Measurements from ENCODE around the gene POLH. TPM values are rescaled to one million over a fixed set of nuclear protein-coding genes. Genes with fewer than 3 reads are reported as not detected.
A peak's percentile ranks its signal among the peaks of the same experiment; 100 is the strongest.
"Not testable (repeated sequence)": the region's sequence is repeated elsewhere in the genome, so short reads cannot be mapped to it uniquely, and the experiment has no call there.

POLH gene
- polyA plus RNA-seq (2014; cell fraction: cytosol; rRNA removed): 12.5 and 12.8 TPM in 2 replicates
- 7.6 and 10.2 TPM in 2 replicates for polyA plus RNA-seq (2014; cell fraction: nucleus; rRNA removed)

DNA sequence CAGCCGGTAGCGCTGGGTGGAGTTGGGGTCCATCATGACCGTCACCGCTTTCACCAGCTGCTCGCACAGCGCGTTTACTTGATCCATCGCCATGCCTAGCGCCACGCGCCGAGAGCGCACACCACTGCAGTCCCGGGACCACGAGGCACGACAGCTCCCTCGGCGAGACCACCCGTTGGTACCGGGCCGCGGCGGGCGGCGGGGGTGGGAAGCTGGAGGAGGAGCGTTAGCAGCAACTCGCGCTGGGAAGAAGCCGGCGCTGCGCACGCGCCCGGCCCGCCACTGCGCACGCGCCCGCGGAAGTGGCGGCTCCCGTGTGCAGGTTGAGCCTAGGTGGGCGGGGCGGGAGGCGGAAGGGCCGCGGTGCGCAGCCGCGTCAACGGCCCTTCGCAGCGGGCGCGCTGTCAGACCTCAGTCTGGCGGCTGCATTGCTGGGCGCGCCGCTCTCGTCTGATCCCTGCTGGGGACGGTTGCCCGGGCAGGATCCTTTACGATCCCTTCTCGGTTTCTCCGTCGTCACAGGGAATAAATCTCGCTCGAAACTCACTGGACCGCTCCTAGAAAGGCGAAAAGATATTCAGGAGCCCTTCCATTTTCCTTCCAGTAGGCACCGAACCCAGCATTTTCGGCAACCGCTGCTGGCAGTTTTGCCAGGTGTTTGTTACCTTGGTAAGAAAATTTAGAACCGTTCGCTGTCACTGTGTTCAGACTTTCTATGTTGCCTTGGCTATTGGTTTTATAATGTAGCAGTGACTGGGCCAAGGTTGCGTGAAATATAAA, at the start of gene POLH, which contains the start of gene XPO5:
Gene POLH (plus strand): TSS at position 414 of the 780 bp plus-strand sequence. CDS start 6,135 bp downstream, outside the sequence.
Gene XPO5 (minus strand): TSS at position 267 of the 780 bp plus-strand sequence. CDS start 174 bp downstream, at position 93.
- DNase-seq (ENCODE audit: low spot score): peak; percentile 89

DNA sequence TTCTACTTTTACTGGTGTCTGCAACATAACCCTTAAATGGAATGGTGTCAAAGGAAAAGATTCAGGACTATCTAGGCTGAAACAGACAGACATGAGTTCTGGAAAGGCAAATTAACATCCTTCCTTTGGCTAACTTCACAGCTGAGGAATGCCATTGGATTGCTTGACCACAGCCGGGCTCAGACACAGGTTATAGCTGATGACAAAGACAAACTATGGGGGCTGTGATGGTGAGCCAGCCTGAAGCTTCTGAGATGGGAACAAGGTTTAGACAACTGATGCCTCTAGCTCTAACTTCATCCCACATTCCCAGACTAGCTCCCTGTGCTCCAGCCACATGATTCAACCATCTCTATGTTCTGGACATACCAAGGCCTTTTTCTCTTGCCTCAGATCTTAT, 43.8 kb upstream of the POLH start:
- no peak for DNase-seq (ENCODE audit: low spot score)

DNA sequence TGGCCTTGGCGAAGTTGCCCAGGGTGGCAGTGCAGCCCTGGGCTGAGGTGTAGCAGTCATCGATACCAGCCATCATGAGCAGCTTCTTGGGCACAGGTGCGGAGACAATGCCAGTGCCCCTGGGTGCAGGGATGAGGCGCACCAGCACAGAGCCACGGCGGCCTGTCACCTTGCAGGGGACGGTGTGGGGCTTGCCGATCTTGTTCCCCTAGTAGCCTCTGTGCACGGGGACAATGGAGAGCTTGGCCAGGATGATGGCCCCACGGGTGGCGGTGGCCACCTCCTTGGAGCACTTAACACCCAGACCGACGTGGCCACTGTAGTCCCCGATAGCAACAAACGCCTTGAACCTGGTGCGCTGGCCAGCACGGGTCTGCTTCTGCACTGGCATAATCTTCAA, 37.0 kb upstream of the POLH start:
- not testable (repeated sequence) for DNase-seq (ENCODE audit: low spot score)

DNA sequence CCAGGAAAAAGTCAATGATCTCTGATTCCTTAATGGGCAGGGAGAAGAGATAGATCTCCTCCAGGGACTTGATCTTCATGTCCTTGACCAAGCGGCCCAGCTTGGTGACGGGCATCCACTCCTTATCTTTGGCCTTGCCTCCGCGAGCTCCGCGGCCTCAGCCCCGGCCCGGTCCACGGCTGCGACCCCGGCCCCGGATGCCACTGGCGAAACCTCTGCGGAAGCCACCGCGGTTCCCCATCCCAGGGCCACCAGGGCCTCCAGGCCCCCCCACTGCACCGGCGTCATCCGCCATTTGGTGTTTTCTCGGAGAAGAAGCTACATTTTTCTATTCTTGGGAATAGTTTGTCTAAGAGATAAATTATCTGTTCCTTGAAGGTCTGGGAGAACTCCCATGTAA, 36.6 kb upstream of the POLH start:
- DNase-seq (ENCODE audit: low spot score): not testable (repeated sequence)

DNA sequence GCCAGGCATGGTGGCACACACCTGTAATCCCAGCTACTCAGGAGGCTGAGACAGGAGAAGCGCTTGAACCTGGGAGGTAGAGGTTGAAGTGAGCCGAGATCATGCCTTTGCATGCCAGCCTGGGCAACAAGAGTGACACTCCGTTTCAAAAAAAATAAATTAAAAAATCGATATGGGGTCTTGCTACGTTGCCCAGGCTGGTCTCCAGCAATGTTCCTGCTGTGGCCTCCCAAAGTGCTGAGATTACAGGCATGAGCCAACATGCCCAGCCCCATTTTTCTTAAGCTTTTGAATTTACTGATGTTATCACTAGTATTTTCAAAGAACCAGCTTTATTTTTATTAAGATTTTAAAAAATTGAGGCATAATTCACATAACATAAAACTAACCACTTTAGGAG, 35.5 kb upstream of the POLH start:
- DNase-seq (ENCODE audit: low spot score): no peak

DNA sequence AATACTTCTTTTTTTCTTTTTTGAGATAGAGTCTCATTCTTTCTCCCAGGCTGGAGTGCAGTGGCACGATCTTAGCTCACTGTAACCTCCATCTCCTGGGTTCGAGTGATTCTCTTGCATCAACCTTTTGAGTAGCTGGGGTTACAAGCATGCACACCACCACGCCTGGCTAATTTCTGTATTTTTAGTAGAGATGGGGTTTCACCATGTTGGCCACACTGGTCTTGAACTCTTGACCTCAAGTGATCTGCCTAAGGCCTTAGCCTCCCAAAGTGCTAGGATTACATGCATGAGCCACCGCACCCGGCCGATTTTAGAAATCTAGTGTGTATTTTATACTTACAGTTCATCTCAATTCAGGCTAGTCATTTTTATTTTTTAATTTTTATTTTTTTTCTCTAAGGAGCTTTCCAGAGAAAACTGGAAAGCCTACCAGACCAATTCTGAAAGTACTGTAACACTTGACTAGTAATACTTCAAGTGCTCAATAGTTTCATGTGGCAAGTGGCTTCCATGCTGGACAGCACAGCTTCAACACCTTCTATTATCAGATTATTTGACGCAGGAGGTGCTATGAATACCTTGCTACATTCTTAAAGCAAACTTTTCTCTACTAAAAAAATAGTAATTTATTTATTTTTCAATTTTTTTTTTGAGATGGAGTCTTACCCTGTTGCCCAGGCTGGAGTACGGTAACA, 34.1 kb upstream of the POLH start:
- no peak for DNase-seq (ENCODE audit: low spot score)

DNA sequence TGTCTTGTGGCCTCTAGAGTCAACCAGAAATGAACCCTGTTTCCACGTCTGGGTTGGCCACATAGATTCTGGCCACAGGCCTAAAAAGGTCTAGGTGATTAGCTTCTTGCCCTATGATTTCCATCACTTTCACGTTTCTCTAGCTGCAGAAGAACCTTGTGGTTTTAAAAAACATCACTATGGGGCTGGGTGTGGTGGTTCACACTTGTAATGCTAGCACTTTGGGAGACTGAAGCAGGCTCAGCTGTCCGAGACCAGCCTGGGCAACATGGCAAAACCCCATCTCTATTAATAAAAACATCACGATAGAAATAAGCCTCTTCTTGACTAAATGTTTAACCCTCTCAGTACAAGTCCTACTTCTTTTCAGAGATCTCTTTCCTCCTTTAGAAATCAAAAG, 31.5 kb upstream of the POLH start:
- no peak for DNase-seq (ENCODE audit: low spot score)

DNA sequence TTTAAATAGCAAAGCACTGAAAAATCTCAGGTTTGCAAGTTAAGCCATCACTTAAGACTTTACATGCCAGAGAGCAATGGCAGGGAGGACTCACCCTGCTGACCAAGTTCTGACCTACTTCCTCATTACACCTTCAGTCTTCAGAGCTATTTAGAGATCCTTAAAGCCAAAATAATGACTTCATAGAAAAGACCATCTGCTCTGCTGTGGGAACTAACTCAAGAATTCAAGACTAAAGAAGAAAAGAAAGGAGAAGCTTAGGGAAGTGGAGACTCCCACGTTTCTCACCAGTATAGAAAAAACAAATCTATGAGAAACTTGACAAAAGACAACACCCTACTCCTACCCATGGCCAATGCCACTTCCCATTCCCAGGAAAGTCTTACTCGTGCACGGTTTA, 28.8 kb upstream of the POLH start:
- DNase-seq (ENCODE audit: low spot score): no peak

DNA sequence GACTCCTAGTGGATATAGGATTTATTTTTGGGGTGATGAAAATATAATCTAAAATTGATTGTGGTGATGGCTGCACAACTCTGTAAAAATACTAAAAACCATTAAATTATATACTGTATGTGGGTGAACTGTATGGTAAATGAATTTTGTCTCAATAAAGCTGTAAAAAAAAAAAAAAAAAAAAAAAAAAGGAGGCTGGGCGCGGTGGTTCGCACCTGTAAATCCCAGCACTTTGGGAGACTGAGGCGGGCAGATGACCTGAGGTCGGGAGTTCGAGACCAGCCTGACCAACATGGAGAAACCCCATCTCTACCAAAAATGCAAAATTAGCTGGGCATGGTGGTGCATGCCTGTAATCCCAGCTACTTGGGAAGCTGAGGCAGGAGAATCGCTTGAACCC, 18.4 kb upstream of the POLH start:
- not testable (repeated sequence) for DNase-seq (ENCODE audit: low spot score)

DNA sequence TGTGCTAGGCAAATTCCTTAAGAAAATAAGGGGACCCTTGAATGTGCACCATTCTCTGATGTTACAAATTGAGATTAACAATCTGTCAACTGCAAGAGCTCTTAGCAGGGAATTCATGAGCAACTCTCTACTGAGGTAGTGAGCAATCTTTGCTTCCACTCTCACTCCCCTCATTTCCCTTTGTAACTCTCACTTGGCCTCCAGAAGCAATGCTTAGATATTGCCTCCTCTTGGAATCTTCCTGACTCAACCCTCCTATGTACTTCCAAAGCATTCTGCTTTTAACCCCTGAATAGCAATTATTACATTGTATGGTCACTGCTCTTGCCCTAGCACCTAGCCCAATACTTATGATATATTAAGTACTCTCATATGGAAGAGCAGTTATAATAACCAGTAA, 16.7 kb upstream of the POLH start:
- no peak for DNase-seq (ENCODE audit: low spot score)

DNA sequence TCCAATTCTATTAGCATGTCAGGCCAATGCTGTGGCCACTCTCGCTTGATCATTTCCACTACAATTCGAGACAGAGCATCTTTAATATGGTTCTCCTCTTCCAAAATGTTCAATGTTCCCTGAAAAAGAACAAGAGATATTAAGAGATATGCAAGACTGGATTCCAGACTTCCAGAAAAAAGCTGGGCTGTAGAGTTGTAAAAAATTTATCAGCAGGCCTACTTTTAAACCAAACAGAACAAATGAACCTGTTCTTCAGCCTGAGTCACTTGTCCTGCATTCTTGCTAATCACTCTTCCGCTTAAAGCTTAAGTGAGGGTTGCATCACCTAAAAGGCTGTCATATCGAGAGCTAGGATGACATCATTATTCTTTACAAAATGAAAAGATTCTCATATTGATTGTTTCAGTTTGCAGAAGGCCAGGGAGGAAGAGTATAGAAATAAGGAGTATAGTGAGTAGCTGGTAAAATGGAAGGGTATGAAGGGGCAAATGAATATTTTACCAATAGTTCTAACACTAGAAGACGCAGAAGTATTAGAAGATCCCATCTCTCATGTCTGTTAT, 5.0 kb upstream of the POLH start:
- DNase-seq (ENCODE audit: low spot score): no peak

DNA sequence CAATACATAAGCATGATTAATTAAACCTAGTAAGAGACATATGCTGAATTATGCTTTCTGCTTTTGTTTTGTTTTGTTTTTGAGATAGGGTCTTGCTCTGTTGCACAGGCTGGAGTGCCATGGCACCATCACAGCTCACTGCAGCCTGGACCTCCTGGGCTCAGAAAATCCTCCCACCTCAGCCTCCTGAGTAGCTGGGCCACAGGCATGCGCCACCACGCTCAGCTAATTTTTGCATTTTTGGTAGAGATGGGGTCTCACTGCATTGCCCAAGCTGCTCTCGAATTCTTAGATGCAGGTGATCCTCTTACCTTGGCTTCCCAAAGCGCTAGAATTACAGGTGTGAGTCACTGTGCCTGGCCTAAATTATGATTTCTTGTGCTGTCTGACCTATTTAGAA, 4.0 kb upstream of the POLH start:
- DNase-seq (ENCODE audit: low spot score): no peak

DNA sequence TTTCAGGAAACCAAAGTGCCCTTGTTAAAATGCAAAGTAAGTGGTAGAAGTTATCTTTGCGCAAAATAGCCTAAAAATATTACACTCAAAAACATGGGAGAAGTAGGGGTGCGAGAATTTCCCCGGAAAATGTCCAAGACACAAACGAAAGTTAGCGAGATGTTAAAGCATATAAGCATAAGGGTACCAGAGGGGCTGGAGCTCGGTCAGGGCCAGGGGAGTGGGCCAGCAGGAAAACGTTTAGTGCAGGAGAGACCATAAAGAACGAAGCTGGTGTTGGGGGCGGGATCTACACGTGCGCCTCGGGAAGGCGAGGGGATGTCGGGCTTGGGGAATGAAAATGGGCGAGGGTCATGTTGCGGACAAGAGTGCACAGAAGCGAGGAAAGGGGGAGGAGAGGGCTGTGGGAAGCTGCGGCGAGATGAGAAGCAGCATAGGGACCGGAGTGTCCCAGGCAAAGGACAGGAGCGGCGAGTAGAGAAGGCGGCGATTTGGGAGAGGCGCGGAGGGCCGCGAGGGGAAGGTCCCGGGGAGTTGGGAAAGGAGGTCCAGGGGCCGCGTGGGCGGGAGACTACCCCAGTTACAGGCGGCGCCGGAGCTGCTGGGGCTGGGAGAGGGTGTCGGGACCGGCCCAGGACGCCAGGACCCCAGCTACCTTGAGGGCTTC, 747 bp upstream of the POLH start:
- peak; percentile 53 for DNase-seq (ENCODE audit: low spot score)

DNA sequence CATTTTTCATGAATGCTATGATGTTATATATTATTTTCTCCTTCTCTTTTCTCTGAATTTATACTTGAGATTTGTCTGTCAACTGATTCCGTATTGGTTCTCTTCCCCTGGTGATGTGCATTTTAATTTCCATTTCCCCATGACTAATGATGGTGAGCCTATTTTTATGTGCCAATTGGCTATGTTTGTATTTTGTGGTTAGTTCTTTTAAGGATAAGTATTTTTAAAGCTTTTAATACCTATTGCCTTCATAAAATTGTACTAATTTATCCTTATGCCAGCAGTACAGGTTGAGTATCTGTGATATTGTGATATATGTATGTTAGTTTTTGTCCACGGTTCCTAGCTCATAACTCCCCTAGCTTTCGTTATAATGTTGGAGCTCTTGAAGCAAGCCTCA, 2.8 kb downstream of the POLH start:
- DNase-seq (ENCODE audit: low spot score): no peak

DNA sequence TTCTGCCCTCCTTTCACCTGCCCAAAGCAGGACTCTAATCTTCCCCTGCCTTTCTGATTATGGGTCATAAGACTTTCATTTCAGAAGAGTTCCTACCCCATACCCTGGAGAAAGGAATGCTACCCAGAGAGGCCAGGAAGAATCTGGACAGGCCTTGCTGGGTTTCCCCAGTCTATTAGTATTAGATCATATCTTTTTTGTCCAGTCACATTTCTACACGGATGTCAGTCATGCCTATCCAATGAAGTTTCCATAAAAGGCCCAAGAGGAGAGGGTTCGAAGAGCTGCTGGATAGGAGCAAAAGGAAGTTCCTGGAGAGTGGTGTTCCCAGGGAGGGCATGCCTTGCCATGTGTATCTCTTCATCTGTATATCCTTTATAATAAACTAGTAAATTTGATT, 3.2 kb downstream of the POLH start:
- no peak for DNase-seq (ENCODE audit: low spot score)

DNA sequence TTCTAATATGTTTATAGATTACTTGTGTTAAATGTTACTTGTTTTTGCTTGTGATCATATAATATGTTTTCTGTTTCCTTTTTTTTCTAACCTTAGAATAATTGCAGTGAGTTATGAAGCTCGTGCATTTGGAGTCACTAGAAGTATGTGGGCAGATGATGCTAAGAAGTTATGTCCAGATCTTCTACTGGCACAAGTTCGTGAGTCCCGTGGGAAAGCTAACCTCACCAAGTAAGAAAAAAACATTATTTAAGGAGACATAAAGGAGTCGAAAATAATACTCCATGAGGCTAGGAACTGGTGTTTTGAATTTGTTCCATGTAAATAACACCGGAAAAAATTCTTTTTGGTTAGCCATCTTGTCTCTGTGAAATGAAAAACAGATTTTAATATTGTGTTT, 6.9 kb downstream of the POLH start:
- no peak for DNase-seq (ENCODE audit: low spot score)

DNA sequence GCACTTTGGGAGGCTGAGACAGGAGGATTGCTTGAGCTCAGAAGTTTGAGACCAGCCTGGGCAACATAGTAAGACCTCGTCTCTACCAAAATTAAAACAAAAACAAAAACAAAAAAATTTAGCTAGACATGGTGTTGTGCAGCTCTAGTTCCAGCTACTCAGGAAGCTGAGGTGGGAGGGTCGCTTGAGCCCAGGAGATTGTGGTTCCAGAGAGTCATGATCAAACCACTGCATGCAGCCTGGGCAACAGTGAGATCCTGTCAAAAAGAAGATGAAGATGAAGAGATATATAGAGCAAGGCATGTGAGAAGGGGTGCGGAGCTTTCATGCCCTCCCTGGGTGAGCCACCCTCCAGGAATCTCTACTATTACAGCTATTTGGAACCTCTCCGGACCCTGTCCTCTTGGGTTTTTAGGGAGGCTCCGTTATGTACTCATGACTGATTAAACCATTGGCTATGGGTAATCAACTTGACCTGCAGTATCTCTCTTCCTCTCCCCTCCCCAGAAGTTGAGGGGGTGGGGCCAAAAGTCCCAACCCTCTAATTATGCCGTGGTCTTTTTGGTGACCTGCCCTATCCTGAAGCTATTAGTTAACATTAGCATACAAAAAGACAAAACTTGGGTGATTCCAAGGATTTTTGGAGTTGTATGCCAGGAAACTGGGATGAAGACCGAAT, 9.0 kb downstream of the POLH start:
- no peak for DNase-seq (ENCODE audit: low spot score)

DNA sequence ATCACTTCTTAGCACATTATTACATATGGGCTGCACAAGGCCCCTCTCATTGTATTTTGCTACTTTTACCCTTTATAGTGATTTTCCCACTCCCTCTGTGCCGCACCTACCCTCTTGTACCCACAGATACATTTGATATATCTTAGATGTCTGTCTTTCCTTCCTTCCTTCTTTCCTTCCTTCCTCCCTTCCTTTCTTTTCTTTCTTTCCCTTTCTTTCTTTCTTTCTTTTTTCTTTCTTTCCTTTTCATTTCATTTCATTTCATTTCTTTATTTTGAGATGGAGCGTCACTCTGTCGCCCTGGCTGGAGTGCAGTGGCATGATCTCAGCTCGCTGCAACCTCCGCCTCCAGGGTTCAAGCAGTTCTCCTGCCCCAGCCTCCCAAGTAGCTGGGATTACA, 12.2 kb downstream of the POLH start:
- no peak for DNase-seq (ENCODE audit: low spot score)

DNA sequence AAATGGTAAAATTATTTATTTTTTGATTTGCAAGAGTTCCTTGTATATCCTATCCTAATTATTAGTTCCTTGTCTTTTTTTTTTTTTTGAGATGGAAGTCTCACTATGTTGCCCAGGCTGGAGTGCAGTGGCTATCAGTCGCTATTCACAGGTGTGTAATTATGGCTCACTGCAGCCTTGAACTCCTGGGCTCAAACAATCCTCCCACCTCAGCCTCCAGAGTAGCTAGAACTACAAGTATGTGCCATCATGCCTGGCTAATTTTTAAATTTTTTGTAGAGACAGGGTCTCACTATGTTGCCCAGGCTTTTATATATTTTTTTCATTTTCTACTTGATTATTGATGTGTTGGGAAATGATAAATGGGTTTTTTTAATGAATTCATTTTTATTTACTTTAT, 13.6 kb downstream of the POLH start:
- not testable (repeated sequence) for DNase-seq (ENCODE audit: low spot score)

DNA sequence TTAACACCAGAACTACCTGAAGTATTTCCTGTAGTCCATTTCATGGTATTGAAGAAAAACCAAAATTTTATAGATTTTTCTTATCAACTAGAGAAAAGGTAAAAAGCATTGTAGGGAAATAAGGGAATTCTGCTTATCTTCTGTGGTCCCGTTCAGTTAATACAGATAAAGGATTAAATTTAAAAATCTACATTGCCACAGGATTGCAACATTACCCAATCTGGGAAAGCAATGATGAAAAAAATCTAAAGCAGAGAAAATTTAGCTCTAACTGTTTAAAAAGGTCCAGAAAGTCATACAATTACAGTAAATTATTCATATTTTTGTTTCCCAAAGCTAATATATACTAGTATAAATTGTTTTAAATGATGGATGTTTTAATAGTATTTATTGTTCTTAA, 18.0 kb downstream of the POLH start:
- DNase-seq (ENCODE audit: low spot score): no peak

DNA sequence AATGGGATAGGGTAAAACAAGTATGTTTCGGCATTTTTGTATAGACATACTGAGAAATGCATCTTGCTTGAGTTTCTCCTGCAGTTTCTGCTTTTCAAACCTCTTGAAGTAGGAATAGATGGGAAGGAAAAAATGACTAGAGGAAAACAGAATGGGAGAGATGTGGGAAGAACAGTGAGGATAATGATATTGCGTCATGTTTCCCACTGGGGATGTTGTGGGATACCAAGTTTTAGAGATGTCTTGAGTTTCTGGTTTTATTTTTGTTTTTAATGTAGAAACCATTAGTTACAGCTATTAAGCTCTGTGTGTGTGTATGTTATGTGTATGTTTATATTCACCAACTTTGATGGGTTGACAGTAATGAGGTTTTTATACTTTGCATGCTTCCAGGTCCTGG, 24.6 kb downstream of the POLH start:
- DNase-seq (ENCODE audit: low spot score): no peak

Measured in SK-N-DZ (cell line).